GM23338 (cell line): ENCODE results near the gene ODAD2. TPM values are rescaled to one million over a fixed set of nuclear protein-coding genes. Genes with fewer than 3 reads are reported as not detected.

ENCODE experiments used
- ATAC-seq: fragments of 200-7000 bp; cut with Tn5 transposase; 3 replicates; pipeline ENCODE4 v1.9.1; 2020
- DNase-seq: peaks from one replicate; pipeline ENCODE4 v3.0.0-alpha.2; 2015; ENCODE audit warnings: low spot score
- H2AFZ ChIP-seq: fragments of 200-600 bp; sonication (generic); 2 replicates; pipeline ENCODE4 v1.8.0; 2016; ENCODE audit warnings: antibody characterized with exemption, mild to moderate bottlenecking, moderate library complexity
- H3F3A ChIP-seq: fragments of 200-600 bp; sonication (generic); replicated peaks from 2 replicates; pipeline ENCODE4 v1.8.0; 2017; ENCODE audit warnings: antibody characterized with exemption, mixed run types, low read depth
- H3K27ac ChIP-seq: fragments of 200-600 bp; sonication (generic); 2 replicates; pipeline ENCODE4 v1.6.1; 2016; ENCODE audit warnings: low read depth
- H3K27me3 ChIP-seq: fragments of 200-600 bp; sonication (generic); 2 replicates; pipeline ENCODE4 v1.8.0; 2016; ENCODE audit warnings: mild to moderate bottlenecking, mixed run types, moderate library complexity; ENCODE audit not compliant: insufficient read depth
- H3K36me3 ChIP-seq: fragments of 200-600 bp; sonication (generic); 2 replicates; pipeline ENCODE4 v1.8.0; 2016; ENCODE audit warnings: mild to moderate bottlenecking; ENCODE audit not compliant: insufficient read depth
- H3K4me1 ChIP-seq: fragments of 200-600 bp; sonication (generic); 2 replicates; pipeline ENCODE4 v1.8.0; 2016; ENCODE audit warnings: mild to moderate bottlenecking, moderate library complexity; ENCODE audit not compliant: insufficient read depth
- H3K4me2 ChIP-seq: fragments of 200-600 bp; sonication (generic); 2 replicates; pipeline ENCODE4 v1.7.1; 2017; ENCODE audit warnings: mixed run types
- H3K4me3 ChIP-seq: fragments of 200-600 bp; sonication (generic); 2 replicates; pipeline ENCODE4 v1.6.1; 2016; ENCODE audit warnings: mixed run types
- H3K79me2 ChIP-seq: fragments of 200-600 bp; sonication (generic); replicated peaks from 2 replicates; pipeline ENCODE4 v1.8.0; 2017; ENCODE audit warnings: mild to moderate bottlenecking; ENCODE audit not compliant: insufficient read depth
- H3K9me2 ChIP-seq: fragments of 200-600 bp; sonication (generic); 2 replicates; pipeline ENCODE4 v1.8.0; 2017; ENCODE audit not compliant: insufficient read depth
- H4K20me1 ChIP-seq: fragments of 200-600 bp; sonication (generic); replicated peaks from 2 replicates; pipeline ENCODE4 v1.8.0; 2017; ENCODE audit warnings: mild to moderate bottlenecking; ENCODE audit not compliant: insufficient read depth
- H3K27ac Mint-ChIP-seq: 2 replicates; pipeline ENCODE4 v1.8.0; 2020; ENCODE audit warnings: inconsistent platforms, mild to moderate bottlenecking, moderate library complexity, mixed read lengths
- H3K27me3 Mint-ChIP-seq: 3 replicates; pipeline ENCODE4 v1.8.0; 2022; ENCODE audit warnings: low read depth, mild to moderate bottlenecking, moderate library complexity, mixed read lengths, inconsistent platforms; ENCODE audit not compliant: insufficient read depth, poor library complexity
- H3K36me3 Mint-ChIP-seq: 3 replicates; pipeline ENCODE4 v1.8.0; 2021; ENCODE audit warnings: low read depth, mild to moderate bottlenecking, inconsistent platforms, moderate library complexity, mixed read lengths
- H3K4me1 Mint-ChIP-seq: 3 replicates; pipeline ENCODE4 v1.8.0; 2020; ENCODE audit warnings: mild to moderate bottlenecking, inconsistent platforms, mixed read lengths
- H3K4me3 Mint-ChIP-seq: 3 replicates; pipeline ENCODE4 v1.8.0; 2021; ENCODE audit warnings: moderate library complexity, mild to moderate bottlenecking, inconsistent platforms, mixed read lengths
- H3K9me3 Mint-ChIP-seq: 3 replicates; pipeline ENCODE4 v1.8.0; 2020; ENCODE audit warnings: moderate library complexity, mild to moderate bottlenecking, inconsistent platforms, mixed read lengths
- CREB1 ChIP-seq: fragments of 250-450 bp; sonication (Bioruptor Pico); IDR thresholded peaks from 2 replicates; pipeline ENCODE4 v1.5.0; 2020; ENCODE audit warnings: low read depth, mild to moderate bottlenecking, moderate library complexity
- CTCF ChIP-seq, 2 experiments: fragments of 200-600 bp in 1 of 2; sonication (generic) in 1 of 2; conservative IDR thresholded peaks; 2 replicates each; pipeline versions ENCODE4 v1.5.1 to v1.6.1; 2016 to 2017; ENCODE audit warnings: antibody characterized with exemption in 2 of 2, low read depth in 2 of 2, mild to moderate bottlenecking in 2 of 2, moderate library complexity in 1 of 2
- EZH2 ChIP-seq: fragments of 200-600 bp; sonication (generic); IDR thresholded peaks from one replicate; pipeline ENCODE4 v1.8.0; 2017; ENCODE audit warnings: antibody characterized with exemption, mild to moderate bottlenecking, low read depth; ENCODE audit not compliant: unreplicated experiment
- EZH2phosphoT487 ChIP-seq: fragments of 200-600 bp; sonication (generic); IDR thresholded peaks from one replicate; pipeline ENCODE4 v1.8.1; 2018; ENCODE audit warnings: antibody characterized with exemption; ENCODE audit not compliant: unreplicated experiment
- JUNB ChIP-seq: IDR thresholded peaks from one replicate; pipeline ENCODE4 v1.6.1; 2016; ENCODE audit warnings: antibody characterized with exemption; ENCODE audit not compliant: unreplicated experiment
- NANOG ChIP-seq: IDR thresholded peaks from 2 replicates; pipeline ENCODE4 v1.6.1; 2016; ENCODE audit warnings: antibody characterized with exemption, borderline replicate concordance
- POLR2AphosphoS5 ChIP-seq: IDR thresholded peaks from 2 replicates; pipeline ENCODE4 v1.6.1; 2016; ENCODE audit warnings: antibody characterized with exemption, low read depth
- REST ChIP-seq: IDR thresholded peaks from one replicate; pipeline ENCODE4 v1.6.1; 2018; ENCODE audit warnings: antibody characterized with exemption; ENCODE audit not compliant: unreplicated experiment
- STAT1 ChIP-seq: IDR thresholded peaks from one replicate; pipeline ENCODE4 v1.6.1; 2016; ENCODE audit warnings: antibody characterized with exemption; ENCODE audit not compliant: unreplicated experiment
- ZNF114 ChIP-seq: fragments of 250-450 bp; sonication (Bioruptor Pico); IDR thresholded peaks from 2 replicates; pipeline ENCODE4 v1.5.0; 2020; ENCODE audit warnings: mild to moderate bottlenecking, moderate library complexity
- ZNF331 ChIP-seq: fragments of 250-450 bp; sonication (Bioruptor Pico); IDR thresholded peaks from 2 replicates; pipeline ENCODE4 v1.5.0; 2020; ENCODE audit warnings: low read depth, mild to moderate bottlenecking, moderate library complexity
- polyA plus RNA-seq: library from polyadenylated mRNA; unstranded; fragments of >200 nt; fragmentation: Nextera tagmentation; extraction: Ambion mirVana; gene quantifications from 2 replicates; pipeline ENCODE4 v1.2.1, GENCODE V29; 2016
- total RNA-seq: library from RNA; depleted of rRNA; stranded (reverse); fragments of >200 nt; shearing (Covaris generic); gene quantifications from 2 replicates; pipeline ENCODE4 v1.2.3, GENCODE V29; 2014

Gene ODAD2
- total and polyA plus RNA-seq, 2 experiments from 2014 or later = 2.1 to 3.4 TPM

- peaks cover 14% of the 10 kb centered on the region; the same call in 1 of the 2 replicates for H3K9me2 ChIP-seq
- no peak overlapping the region for H3K27ac ChIP-seq
- H3K4me3 Mint-ChIP-seq = no peak overlapping the region
- H4K20me1 ChIP-seq = no peaks in the 10 kb centered on the region
- no peak overlapping the region for H3K27ac Mint-ChIP-seq
- no peak overlapping the region for H3K4me2 ChIP-seq
- no peaks in the 10 kb centered on the region for H3F3A ChIP-seq
- TF ChIP-seq REST = no peak
- no peak for TF ChIP-seq CTCF (conservative IDR thresholded peaks at IDR 0.05; ENCODE audit: low read depth in 2 of 2)
- no peak for TF ChIP-seq EZH2
- TF ChIP-seq POLR2AphosphoS5 = no peak
- TF ChIP-seq JUNB = no peak
- no peak for TF ChIP-seq EZH2phosphoT487
- no peak for TF ChIP-seq ZNF331 (CRISPR knock-in tag)
- no peak for TF ChIP-seq NANOG
- no peak for TF ChIP-seq STAT1
- H3K27me3 Mint-ChIP-seq = no peaks in the 10 kb centered on the region
- no peak for DNase-seq
- no peak for ATAC-seq
- H3K4me1 ChIP-seq = peaks cover 13% of the 10 kb centered on the region; the same call in 1 of the 2 replicates
- H3K36me3 Mint-ChIP-seq = no peaks in the 10 kb centered on the region
- H2AFZ ChIP-seq = no peak overlapping the region
- no peaks in the 10 kb centered on the region for H3K4me1 Mint-ChIP-seq
- H3K36me3 ChIP-seq = no peaks in the 10 kb centered on the region
- no peak overlapping the region for H3K4me3 ChIP-seq
- no peaks in the 10 kb centered on the region for H3K27me3 ChIP-seq
- no peaks in the 10 kb centered on the region for H3K79me2 ChIP-seq
- H3K9me3 Mint-ChIP-seq = no peaks in the 10 kb centered on the region
Measured at GRCh38 chr10:27816320-27816719, 182.6 kb downstream of the ODAD2 start.

- H2AFZ ChIP-seq = no peak overlapping the region
- Mint-ChIP-seq H3K9me3 (no peaks in the 10 kb centered on the region), H3K36me3 (no peaks in the 10 kb centered on the region), H3K4me1 (peaks cover 2% of the 10 kb centered on the region), H3K27me3 (no peaks in the 10 kb centered on the region), H3K27ac (no peak overlapping the region), H3K4me3 (no peak overlapping the region)
- H3K27ac ChIP-seq = no peak overlapping the region
- H3K9me2 ChIP-seq = peaks cover 14% of the 10 kb centered on the region; the same call in 1 of the 2 replicates
- H3K27me3 ChIP-seq = no peaks in the 10 kb centered on the region
- ATAC-seq (no peak), DNase-seq (no peak)
- no peaks in the 10 kb centered on the region for H3F3A ChIP-seq
- H3K79me2 ChIP-seq = no peaks in the 10 kb centered on the region
- H4K20me1 ChIP-seq = no peaks in the 10 kb centered on the region
- H3K36me3 ChIP-seq = no peaks in the 10 kb centered on the region
- no peak overlapping the region for H3K4me3 ChIP-seq
- peaks cover 16% of the 10 kb centered on the region for H3K4me1 ChIP-seq
- no peak overlapping the region; the same call in 1 of the 2 replicates for H3K4me2 ChIP-seq
- TF ChIP-seq NANOG (no peak), REST (no peak), EZH2phosphoT487 (no peak), POLR2AphosphoS5 (no peak), CTCF (conservative IDR thresholded peaks at IDR 0.05; ENCODE audit: low read depth in 2 of 2) (no peak), CREB1 (no peak), ZNF114 (CRISPR knock-in tag) (no peak)
Measured at GRCh38 chr10:27815846-27816245, 183.0 kb downstream of the ODAD2 start.
